ENCODE measurements around the gene GHITM.
"Not testable (repeated sequence)": the region's sequence is repeated elsewhere in the genome, so short reads cannot be mapped to it uniquely, and the experiment has no call there.

The GHITM gene

GRCh38 chr10:84148006-84148597 is 8.8 kb downstream of the GHITM start:
- DNase-seq: not testable (repeated sequence)

- DNase-seq: no peak
Observed at GRCh38 chr10:84149854-84150253, 10.5 kb downstream of the GHITM start.

GRCh38 chr10:84152769-84153168 is 13.5 kb downstream of the GHITM start:
- no peak for DNase-seq

- no peak for DNase-seq
Observed at GRCh38 chr10:84155521-84155920, 16.2 kb downstream of the GHITM start.

DNA sequence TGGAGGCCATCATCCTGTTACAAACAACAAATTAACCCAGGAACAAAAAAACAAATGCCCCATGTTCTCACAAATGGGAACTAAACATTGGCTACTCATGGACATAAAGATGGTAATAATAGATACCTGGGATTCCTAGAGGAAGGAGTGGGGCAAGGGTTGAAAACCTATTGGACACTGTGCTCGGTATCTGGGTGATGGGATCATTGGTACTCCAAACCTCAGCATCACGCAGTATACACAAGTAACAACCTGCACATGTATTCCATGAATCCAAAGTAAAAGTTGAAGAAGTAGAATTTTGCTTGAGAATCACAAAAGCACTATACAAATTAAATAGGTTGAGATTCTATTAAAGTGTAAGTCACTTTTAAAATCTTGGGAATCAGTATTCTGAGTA is 16.7 kb downstream of the GHITM start:
- DNase-seq: no peak

DNA sequence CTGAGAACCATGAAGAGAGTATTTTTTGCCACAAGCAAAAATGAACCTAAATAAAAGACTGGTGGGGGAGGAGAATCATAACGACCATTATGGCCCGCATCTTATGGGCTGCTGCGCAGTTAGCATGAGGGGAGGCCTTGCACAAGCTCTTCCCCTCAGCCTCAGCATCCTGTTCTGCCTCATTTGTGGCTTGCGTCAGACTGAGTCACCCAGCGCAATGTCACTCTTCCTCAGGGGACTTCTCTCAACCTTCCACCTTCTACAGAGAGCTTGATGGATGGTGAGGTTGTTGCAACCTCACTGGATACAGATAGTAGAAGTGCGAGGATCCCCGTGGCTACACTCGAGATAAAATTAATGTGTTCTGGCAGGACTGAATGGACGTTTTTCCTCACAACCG is 17.5 kb downstream of the GHITM start:
- no peak for DNase-seq

GRCh38 chr10:84158061-84158460 is 18.8 kb downstream of the GHITM start:
- DNase-seq: no peak

- DNase-seq: no peak
Observed at GRCh38 chr10:84158550-84158949, 19.2 kb downstream of the GHITM start.

- DNase-seq: no peak
Observed at GRCh38 chr10:84159076-84159685, 19.9 kb downstream of the GHITM start.

DNA sequence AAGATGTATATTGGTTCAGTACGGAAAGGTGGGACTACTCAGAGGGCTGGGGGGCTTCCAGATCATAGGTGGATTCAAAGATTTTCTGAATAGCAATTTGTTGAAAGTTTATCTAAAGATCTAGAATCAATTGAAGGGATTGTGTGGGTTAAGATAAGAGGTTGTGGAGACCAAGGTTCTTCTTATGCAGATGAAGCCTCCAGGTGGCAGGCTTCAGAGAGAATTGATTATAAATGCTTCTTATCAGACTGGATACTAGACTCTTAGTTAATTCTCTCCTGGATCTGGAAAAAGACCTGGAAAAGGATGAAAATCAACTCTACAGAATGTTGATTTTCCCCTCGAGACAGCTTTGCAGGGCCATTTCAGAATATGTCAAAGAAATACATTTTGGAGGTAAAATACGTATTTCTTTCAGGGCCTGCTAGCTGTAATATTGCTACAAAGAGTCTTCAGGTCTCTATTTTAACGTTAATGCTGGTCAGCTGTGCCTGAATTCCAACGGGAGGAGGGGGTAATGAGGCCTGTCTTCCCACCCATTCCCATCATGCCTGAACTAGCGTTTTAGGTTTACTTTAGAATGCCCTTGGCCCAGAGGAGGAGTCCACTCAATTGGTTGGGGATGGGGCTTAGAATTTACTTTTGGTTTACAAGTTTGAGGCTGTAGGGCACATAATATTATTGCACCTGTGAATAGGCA is 21.5 kb downstream of the GHITM start:
- DNase-seq: no peak

GRCh38 chr10:84163996-84164395 is 24.7 kb downstream of the GHITM start:
- no peak for DNase-seq

DNA sequence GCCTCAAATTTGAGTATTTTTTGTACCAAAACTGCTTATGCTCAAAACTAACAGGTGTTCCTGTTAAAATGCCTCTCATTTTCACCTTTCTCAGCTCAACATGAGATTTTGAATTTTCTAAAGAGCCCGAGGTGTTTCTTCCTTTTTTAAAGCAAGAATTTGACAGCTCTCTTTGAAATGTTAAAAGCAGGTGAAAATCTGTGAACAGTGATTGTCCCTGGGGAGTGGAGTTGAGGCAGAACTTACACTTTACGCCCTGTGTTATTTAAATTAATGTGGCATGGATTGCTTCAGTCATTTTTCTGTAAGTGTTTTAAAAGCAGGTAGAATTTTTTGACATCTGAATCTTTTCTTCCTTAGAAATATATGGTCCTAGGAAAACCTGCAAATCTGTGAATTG is 25.1 kb downstream of the GHITM start:
- DNase-seq: no peak

- peak; percentile 23 for DNase-seq
Observed at GRCh38 chr10:84166620-84167288, 27.4 kb downstream of the GHITM start.

- not testable (repeated sequence) for DNase-seq
Observed at GRCh38 chr10:84167289-84167653, 28.0 kb downstream of the GHITM start.

DNA sequence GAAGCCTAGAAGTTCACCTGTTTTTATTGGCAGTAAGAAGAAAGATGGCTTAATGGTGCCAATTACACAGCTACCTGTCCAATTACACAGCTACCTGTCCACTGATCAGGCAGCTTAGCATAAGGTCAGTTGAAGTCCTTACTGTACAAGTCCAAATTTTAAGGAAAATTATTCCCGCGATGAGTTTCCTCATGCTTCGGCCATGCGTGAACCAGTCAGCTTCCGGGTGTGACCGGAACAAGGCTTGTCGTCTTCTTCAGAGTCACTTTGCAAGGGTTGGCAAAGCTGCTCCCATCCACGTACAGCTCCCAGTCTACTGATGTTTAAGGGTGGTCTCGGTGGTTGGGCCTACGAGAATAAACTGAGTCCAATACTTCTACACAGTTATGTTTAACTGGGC is 29.1 kb downstream of the GHITM start:
- DNase-seq: peak; percentile 31

DNA sequence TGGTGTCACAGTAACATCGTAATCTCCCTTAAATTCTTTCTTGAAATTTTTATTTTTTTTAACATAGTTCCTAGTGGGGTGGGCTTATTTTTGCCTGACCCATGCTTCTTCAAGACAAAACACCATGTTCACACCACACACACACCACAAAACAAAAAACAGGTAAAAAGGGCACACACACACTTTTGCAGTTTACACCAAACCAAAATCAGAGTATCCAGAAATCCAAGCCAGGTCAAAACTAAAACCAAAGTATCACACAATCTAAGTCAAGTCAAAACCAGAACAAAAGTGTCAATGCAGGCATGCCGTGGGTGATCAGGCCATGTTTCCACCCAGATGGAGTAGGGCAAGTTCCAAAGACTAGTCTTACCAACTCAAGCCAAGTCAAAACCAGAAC is 31.9 kb downstream of the GHITM start:
- not testable (repeated sequence) for DNase-seq

- peak; percentile 44 for DNase-seq
Observed at GRCh38 chr10:84171700-84172466, 32.6 kb downstream of the GHITM start.

DNA sequence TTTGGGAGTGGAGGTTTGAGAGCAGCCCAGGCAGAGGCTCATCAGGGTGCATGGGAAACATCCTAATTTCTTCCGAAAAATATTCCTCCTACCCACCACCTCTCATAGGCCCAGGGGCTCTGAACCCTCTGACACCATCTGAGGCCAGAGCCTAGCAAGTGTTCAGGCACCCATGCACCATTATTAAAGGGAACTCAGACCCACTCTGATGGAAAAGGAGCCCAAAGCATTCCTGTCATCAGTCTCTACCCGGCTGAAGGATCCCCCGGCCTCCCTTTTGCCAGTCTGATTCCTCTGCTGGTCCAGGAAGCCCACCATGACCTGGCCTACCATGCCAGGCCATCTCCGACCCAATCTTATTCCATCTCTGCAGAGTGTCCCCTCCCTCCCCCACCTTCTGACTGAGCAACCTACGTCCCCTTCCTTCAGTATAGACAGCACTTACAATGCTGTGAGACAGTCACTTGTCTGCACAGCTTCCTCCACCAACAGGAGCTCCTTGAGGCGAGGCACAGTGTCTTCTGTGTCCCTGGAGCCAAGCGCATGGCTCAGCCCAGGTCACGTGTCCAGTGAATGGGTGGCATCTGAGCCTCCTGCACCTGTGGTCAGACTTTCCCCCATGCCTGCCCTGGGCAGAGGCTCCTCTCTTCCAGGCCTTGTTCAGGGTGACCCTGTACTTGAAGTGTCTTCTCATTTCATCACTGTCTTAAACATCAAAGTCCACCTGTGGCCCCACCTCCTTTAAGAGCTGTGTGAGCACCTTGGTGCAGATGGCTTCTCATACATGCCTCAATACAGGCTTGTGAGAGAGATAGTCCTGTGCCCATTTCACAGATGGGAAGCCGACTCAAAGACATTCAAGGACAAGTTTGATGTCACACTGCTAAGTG is 33.4 kb downstream of the GHITM start:
- peak; percentile 32 for DNase-seq

- DNase-seq: peak; percentile 38
Observed at GRCh38 chr10:84173501-84173929, 34.2 kb downstream of the GHITM start, which contains the start of gene GPR15LG. Gene GPR15LG, plus strand, starts transcription at chr10:84173801. Its CDS starts 51 bp downstream, at chr10:84173852.

DNA sequence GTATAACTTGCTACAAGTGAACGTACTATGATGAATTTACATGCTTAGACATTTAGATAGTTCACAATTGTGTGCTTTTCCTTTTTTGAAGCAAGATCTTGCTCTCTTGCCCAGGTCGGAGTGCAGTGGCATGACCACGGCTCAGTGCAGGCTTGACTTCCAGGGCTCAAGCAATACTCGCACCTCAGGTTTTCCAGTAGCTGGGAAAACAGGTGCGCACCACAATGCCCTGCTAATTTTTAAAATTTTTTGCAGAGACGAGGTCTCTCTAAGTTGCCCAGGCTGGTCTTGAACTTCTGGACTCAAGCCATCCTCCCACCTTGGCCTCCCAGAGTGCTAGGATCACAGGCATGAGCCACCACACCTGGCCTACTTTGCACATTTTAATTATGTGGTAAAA is 36.1 kb downstream of the GHITM start:
- peak; percentile 18 for DNase-seq

DNA sequence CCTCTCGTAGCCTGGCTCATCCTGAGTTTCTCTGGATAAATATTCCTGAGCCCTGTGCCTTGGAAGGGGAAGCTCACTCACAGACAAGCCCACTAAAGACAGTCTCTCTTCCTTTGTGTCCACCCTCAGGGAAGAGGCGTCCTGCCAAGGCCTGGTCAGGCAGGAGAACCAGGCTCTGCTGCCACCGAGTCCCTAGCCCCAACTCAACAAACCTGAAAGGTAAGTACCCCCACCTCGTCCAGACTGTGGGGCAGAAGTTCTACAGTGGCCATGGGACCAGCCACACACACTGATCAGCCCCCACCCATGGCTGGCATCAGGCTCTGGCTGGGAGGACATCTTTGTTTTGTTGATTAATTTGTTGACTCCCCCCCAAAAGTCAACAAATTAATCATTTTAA is 37.0 kb downstream of the GHITM start:
- peak; percentile 42 for DNase-seq

All from islet precursor cell (in vitro differentiated cells).